HG03064 (cell line): Measurements from ENCODE around the gene GLUL.
"Not testable (repeated sequence)": the region's sequence is repeated elsewhere in the genome, so short reads cannot be mapped to it uniquely, and the experiment has no call there.

Experiments
- ATAC-seq: cut with Tn5 transposase; IDR thresholded peaks from one replicate; pipeline ENCODE4 v1.9.1; 2021; ENCODE audit warnings: low read depth; ENCODE audit not compliant: unreplicated experiment

Gene GLUL

DNA sequence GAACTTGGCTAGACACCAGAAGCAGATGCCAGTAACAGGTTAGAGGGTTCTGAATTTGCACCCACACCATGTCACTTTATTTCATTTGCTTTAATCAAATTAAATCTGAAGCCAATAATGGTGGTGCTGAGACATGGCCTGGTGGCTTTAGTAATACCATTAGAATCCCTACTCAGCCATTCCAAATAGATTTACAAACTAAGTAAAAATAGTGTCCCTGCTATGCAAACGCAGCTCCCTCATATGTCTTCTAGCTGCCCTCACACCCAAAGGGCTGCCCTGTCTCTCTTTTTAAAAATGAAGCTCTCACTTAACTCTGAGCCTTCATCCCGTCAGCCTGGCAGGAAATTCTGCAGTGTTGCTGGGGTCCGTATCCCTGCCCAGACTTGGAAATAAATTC lies 21.1 kb downstream of the GLUL start:
- ATAC-seq: no peak

- no peak for ATAC-seq
Observed at GRCh38 chr1:182368903-182369302, 22.7 kb downstream of the GLUL start.

- ATAC-seq: no peak
Observed at GRCh38 chr1:182368358-182368757, 23.2 kb downstream of the GLUL start.

DNA sequence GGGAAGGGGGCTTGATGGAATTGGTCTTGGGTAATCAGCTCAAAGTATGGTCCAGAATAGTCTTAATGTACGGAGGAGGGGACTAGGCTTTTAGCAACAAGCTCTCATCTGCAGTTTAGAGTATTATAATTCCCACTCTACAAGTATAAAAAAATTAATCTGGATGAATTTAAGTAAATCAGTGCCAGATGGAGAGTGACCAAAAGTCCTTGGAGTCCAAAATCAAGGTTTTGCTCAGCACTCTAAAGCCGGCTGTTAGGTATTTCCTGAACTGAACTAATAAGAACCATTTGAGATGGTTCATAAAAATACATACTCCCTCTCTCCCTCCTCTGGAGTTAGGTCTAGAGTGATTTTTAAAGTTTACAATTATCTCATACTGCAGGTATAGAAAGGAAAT lies 23.7 kb downstream of the GLUL start:
- ATAC-seq: no peak

- no peak for ATAC-seq
Observed at GRCh38 chr1:182366596-182366995, 25.0 kb downstream of the GLUL start.

DNA sequence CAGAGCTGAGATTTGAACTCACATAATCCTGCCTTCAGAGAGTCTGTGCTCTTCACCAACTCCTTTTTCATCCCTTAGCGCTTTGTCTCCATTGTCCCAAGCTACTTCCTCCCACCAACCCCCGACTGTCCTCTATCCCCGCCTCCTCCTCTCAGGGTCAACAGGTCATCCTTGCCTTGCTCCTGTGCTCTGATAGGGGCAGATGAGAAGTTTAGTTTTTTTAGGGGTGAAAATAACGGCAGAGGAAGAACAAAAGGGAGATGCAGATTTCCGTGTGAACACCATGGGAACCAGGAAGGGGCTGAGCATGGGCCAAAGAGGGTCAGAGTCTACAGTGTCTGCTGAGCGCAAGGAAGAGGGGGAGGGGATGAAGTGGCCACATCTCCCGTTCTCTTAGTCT lies 31.9 kb downstream of the GLUL start:
- ATAC-seq: no peak

GRCh38 chr1:182357913-182358312 lies 33.7 kb downstream of the GLUL start:
- no peak for ATAC-seq

- ATAC-seq: no peak
Observed at GRCh38 chr1:182357171-182357570, 34.4 kb downstream of the GLUL start.

GRCh38 chr1:182355723-182356098 lies 35.9 kb downstream of the GLUL start:
- ATAC-seq: no peak

- ATAC-seq: no peak
Observed at GRCh38 chr1:182351790-182352364, 39.7 kb downstream of the GLUL start.

DNA sequence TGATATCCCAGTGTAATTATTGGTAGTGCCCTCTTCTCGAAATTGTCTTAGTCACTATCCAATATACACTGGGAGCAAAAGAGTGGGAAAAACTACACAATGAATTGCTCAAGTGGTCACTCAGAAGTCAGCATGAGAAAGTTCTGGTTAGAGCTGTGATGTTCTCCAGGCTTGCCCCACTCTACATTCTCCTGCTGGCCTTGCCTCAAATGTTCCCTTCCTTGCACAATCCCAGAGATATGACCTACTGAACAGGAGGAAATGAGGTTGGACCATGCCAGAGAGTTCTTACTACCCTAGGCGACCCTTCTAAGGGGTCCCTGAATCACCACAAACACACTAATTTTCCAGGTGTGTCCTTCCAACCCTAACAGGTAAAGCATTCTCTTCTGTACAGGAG lies 40.8 kb downstream of the GLUL start:
- no peak for ATAC-seq

GRCh38 chr1:182348961-182349747 lies 42.4 kb downstream of the GLUL start:
- ATAC-seq: no peak

DNA sequence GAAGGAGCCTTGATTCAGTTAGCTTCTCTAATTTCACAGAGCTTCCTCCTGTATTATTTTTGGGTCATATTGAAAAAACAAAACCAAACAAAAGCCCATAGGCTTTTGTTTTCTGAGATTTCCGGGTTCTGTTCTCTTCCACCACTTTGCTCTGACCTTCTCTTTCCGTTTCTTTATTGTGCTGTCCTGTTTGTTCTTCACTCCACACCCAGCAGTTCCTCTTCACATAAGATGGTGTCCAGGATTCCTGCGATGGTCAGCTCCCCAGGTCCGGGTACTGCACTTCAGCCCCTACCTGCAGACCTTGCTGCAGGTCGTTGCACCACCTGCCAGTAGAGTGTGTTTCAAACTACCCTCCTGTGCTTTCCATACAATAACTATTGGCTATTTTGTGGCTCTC lies 44.6 kb downstream of the GLUL start:
- no peak for ATAC-seq

GRCh38 chr1:182340233-182341058 lies 51.1 kb downstream of the GLUL start:
- no peak for ATAC-seq

DNA sequence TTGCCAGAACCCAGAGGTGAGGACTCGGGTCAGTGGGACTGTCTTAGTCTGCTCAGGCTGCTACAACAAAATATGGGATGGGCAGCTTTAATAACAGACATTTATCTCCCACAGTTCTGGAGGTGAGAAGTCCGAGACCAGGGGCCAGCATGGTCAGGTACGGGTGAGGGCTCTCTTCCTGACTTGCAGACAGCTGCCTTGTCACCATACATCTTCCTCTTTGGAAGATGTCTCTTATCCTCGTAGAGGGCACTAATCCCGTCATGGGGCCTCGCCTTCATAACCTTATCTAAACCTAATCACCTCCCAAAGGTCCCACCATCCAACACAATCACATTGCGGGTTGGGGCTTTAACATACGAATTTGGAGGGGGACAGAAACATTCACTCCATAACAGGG lies 51.9 kb downstream of the GLUL start:
- ATAC-seq: no peak

DNA sequence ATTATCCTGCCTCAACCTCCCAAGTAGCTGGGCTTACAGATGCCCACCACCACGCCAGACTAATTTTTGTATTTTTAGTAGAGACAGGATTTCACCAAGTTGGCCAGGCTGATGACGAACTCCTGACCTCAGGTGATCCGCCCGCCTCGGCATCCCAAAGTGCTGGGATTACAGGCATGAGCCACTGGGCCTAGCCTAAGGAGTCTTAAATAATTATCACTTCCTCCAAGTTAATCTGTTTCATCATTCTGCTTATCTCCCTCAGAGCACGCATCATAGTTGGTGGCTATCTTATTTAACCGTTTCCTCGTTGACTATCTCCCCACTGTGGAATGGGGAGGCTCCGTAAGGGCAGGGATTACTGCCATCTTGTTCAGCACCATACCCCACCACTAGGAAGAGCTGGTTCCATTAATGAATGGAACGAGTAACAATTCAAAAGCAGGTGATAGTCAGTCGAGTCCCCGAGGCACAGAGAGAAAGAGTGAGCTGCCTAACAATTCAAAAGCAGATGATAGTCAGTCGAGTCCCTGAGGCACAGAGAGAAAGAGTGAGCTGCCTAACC lies 52.7 kb downstream of the GLUL start:
- ATAC-seq: no peak

- no peak for ATAC-seq
Observed at GRCh38 chr1:182337736-182338571, 53.6 kb downstream of the GLUL start.

DNA sequence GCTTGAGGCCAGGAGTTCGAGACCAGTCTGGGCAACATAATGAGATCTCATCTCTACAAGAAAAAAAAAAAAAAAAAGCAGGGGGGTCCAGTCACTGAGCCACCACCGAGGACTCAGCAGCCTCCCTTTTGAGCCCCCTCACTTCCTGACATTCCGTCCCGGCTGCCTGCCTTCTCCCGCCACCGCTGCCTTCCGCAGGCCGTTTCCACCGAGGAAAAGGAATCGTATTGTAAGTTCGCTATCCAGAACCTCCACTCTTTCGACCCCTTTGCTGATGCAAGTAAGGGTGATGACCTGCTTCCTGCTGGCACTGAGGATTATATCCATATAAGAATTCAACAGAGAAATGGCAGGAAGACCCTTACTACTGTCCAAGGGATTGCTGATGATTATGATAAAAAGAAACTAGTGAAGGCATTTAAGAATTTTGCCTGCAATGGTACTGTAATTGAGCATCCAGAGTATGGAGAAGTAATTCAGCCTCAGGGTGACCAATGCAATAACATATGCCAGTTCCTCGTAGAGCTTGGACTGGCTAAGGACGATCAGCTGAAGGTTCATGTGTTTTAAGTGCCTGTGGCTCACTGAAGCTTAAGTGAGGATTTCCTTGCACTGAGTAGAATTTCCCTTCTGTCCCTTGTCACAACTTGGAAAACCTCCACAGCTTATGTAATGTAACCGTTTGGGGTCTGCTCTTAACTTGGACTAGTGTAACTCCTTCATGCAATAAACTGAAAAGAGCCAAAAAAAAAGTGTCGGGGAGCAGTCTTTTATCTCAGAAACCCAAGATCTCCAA lies 55.6 kb downstream of the GLUL start:
- no peak for ATAC-seq

DNA sequence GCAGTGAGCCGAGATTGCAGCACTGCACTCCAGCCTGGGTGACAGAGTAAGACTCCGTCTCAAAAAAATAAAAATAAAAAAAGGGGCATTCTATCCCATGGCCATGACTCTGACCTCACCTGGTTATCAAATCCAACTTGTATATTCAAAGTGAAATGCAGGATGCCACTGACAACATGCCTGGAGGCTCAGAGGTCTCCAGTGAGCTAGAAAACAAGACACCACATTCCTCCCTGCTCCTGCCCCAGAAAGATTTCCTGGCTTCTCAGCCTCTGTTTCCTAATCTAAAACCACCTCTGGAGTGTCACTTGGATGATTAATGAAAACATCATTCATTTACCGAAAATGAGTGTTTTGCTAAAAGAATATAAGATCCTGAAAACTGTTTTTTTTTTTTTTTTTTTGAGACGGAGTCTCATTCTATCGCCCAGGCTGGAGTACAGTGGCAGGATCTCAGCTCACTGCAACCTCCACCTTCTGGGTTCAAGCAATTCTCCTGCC lies 58.5 kb downstream of the GLUL start:
- ATAC-seq: not testable (repeated sequence)
